Uterus (tissue), 2 donors: ENCODE results near the gene EDN2.

ENCODE experiments used
- POLR2A ChIP-seq, 2 donors: fragments of 450-650 bp; IDR thresholded peaks; one replicate each; pipeline ENCODE4 v1.6.1; 2016; ENCODE audit warnings: antibody characterized with exemption in 2 of 2, mild to moderate bottlenecking in 1 of 2, moderate library complexity in 1 of 2
- TF ChIP-seq, protein P1 (sequence below), 4 experiments: fragments of 200-600 bp in 2 of 4; fragments of 450-650 bp in 2 of 4; sonication (generic) in 2 of 4; IDR thresholded peaks; one replicate each; pipeline ENCODE4 v1.5.1; 2016 to 2019; ENCODE audit warnings: antibody characterized with exemption in 4 of 4, mild to moderate bottlenecking in 2 of 4, moderate library complexity in 1 of 4

GRCh38 chr1:41434748-41435449, 49.6 kb downstream of the EDN2 start:
- TF ChIP-seq, protein P1, sequence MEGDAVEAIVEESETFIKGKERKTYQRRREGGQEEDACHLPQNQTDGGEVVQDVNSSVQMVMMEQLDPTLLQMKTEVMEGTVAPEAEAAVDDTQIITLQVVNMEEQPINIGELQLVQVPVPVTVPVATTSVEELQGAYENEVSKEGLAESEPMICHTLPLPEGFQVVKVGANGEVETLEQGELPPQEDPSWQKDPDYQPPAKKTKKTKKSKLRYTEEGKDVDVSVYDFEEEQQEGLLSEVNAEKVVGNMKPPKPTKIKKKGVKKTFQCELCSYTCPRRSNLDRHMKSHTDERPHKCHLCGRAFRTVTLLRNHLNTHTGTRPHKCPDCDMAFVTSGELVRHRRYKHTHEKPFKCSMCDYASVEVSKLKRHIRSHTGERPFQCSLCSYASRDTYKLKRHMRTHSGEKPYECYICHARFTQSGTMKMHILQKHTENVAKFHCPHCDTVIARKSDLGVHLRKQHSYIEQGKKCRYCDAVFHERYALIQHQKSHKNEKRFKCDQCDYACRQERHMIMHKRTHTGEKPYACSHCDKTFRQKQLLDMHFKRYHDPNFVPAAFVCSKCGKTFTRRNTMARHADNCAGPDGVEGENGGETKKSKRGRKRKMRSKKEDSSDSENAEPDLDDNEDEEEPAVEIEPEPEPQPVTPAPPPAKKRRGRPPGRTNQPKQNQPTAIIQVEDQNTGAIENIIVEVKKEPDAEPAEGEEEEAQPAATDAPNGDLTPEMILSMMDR (IDR thresholded peaks at IDR 0.05): no peak
- TF ChIP-seq POLR2A (IDR thresholded peaks at IDR 0.05): no peak
